K562 (cell line): ENCODE results near the gene CLIP1. TPM values are rescaled to one million over a fixed set of nuclear protein-coding genes. Genes with fewer than 3 reads are reported as not detected.
A peak's percentile ranks its signal among the peaks of the same experiment; 100 is the strongest.

ENCODE experiments used
- ARID3A ChIP-seq: IDR thresholded peaks from 2 replicates; pipeline ENCODE4 v1.6.1; 2012; ENCODE audit warnings: low read depth, low read length, improper control_type of control experiment, borderline replicate concordance
- ATF2 ChIP-seq: sonication (generic); formaldehyde crosslinking; IDR thresholded peaks from 2 replicates; pipeline ENCODE4 v1.8.1; 2022; ENCODE audit warnings: missing genetic modification reagents
- CTCFL ChIP-seq: IDR thresholded peaks from 2 replicates; pipeline ENCODE4 v1.6.1; 2011; ENCODE audit warnings: borderline replicate concordance, low read depth, mild to moderate bottlenecking, moderate library complexity, low read length; ENCODE audit not compliant: insufficient read depth, poor library complexity, severe bottlenecking
- DEAF1 ChIP-seq: fragments of 450-650 bp; formaldehyde crosslinking; IDR thresholded peaks from 2 replicates; pipeline ENCODE4 v1.4.0; 2020; ENCODE audit warnings: mild to moderate bottlenecking, moderate library complexity
- KLF16 ChIP-seq: IDR thresholded peaks from 2 replicates; pipeline ENCODE4 v1.6.1; 2016; ENCODE audit warnings: antibody characterized with exemption
- STAG1 ChIP-seq: sonication (generic); formaldehyde crosslinking; IDR thresholded peaks from 2 replicates; pipeline ENCODE4 v1.5.0; 2020; ENCODE audit warnings: missing genetic modification reagents, borderline replicate concordance
- THRAP3 ChIP-seq: fragments of 450-650 bp; IDR thresholded peaks from 2 replicates; pipeline ENCODE4 v1.6.1; 2016; ENCODE audit warnings: mild to moderate bottlenecking, inconsistent platforms, borderline replicate concordance
- ZNF384 ChIP-seq: IDR thresholded peaks from 2 replicates; pipeline ENCODE4 v1.6.1; 2012; ENCODE audit warnings: low read depth, low read length, improper control_type of control experiment
- polyA plus RNA-seq, 8 experiments: library from polyadenylated mRNA; depleted of rRNA in 4 of 8; stranded (reverse) in 5 of 8; unstranded in 3 of 8; fragments of >200 nt; fragmentation: Nextera tagmentation in 2 of 8; fragmentation: Illumina TruSeq in 1 of 8; extraction: Ambion mirVana in 2 of 8; extraction: Trizol in 1 of 8; gene quantifications; 2 replicates each; pipeline versions ENCODE4 v1.2.1 to v1.2.3, GENCODE V29; 2011 to 2014; ENCODE audit warnings: inconsistent platforms in 1 of 8, missing spikeins in 1 of 8
- total RNA-seq, 7 experiments: library from RNA; depleted of rRNA in 6 of 7; stranded (reverse); fragments of >200 nt in 6 of 7; fragmentation: Illumina TruSeq in 2 of 7; extraction: Trizol in 2 of 7; gene quantifications; 2 replicates each; pipeline versions ENCODE4 v1.2.1 to v1.2.3, GENCODE V29; 2011 to 2021; ENCODE audit warnings: low replicate concordance in 1 of 7

CLIP1 gene
- total and polyA plus RNA-seq, 9 of the 15 experiments (the other 6 are each of a cell fraction or from before 2014, with no cell fraction given) = 5.8 to 33.9 (median 27.6) TPM

GRCh38 chr12:122336015-122336946 is 86.2 kb downstream of the CLIP1 start (continued):
- TF ChIP-seq STAG1 (CRISPR knock-in tag) = no peak
- 0 out of 2 replicates have a peak, but pooled peaks have one; percentile 18 for TF ChIP-seq KLF16
- no peak for TF ChIP-seq THRAP3
- no peak for TF ChIP-seq ATF2 (CRISPR knock-in tag)
- TF ChIP-seq ZNF384 = peak; percentile 53
- peak; percentile 62 for TF ChIP-seq CTCFL
- peak; percentile 24 for TF ChIP-seq DEAF1 (CRISPR knock-in tag)
- TF ChIP-seq ARID3A = peak; percentile 97
- TF ChIP-seq, all 486 proteins: peak for 10
